GM18505 (cell line): Measurements from ENCODE around the gene DNAJB1.

ENCODE experiments used
- ATAC-seq: cut with Tn5 transposase; IDR thresholded peaks from one replicate; pipeline ENCODE4 v1.9.1; 2021; ENCODE audit not compliant: unreplicated experiment
- POLR2A ChIP-seq: IDR thresholded peaks from 4 replicates; pipeline ENCODE4 v1.6.1; 2011; ENCODE audit warnings: borderline replicate concordance; ENCODE audit not compliant: insufficient read depth, insufficient read length; ENCODE audit errors: extremely low read depth

DNAJB1 gene

GRCh38 chr19:14525729-14526128 is 7.5 kb upstream of the DNAJB1 start:
- TF ChIP-seq POLR2A: no peak
- ATAC-seq: no peak

GRCh38 chr19:14520543-14520942 is 2.3 kb upstream of the DNAJB1 start:
- TF ChIP-seq POLR2A: no peak
- ATAC-seq: no peak

- no peak for ATAC-seq
- TF ChIP-seq POLR2A: no peak
Observed at GRCh38 chr19:14519860-14520407, 1.7 kb upstream of the DNAJB1 start.

- ATAC-seq: no peak
- TF ChIP-seq POLR2A: no peak
Observed at GRCh38 chr19:14519245-14519859, 1.2 kb upstream of the DNAJB1 start.

GRCh38 chr19:14517446-14517839 is 754 bp downstream of the DNAJB1 start:
- ATAC-seq: no peak
- TF ChIP-seq POLR2A: no peak

GRCh38 chr19:14516746-14517438 is 1.3 kb downstream of the DNAJB1 start:
- no peak for ATAC-seq
- TF ChIP-seq POLR2A: no peak

GRCh38 chr19:14516048-14516534 is 2.1 kb downstream of the DNAJB1 start:
- ATAC-seq: no peak

GRCh38 chr19:14515501-14516047 is 2.6 kb downstream of the DNAJB1 start:
- ATAC-seq: no peak
- no peak for TF ChIP-seq POLR2A

More at GRCh38 chr19:14516048-14516534, 2.1 kb downstream of the DNAJB1 start:
- TF ChIP-seq POLR2A: no peak

GRCh38 chr19:14514215-14514863 is 3.9 kb downstream of the DNAJB1 start:
- no peak for TF ChIP-seq POLR2A
- no peak for ATAC-seq

- TF ChIP-seq POLR2A: no peak
- ATAC-seq: no peak
Observed at GRCh38 chr19:14512406-14512961, 5.7 kb downstream of the DNAJB1 start.

GRCh38 chr19:14511229-14511593 is 7.0 kb downstream of the DNAJB1 start:
- TF ChIP-seq POLR2A: no peak

GRCh38 chr19:14510311-14511228 is 7.6 kb downstream of the DNAJB1 start:
- ATAC-seq: no peak
- no peak for TF ChIP-seq POLR2A

More at GRCh38 chr19:14511229-14511593, 7.0 kb downstream of the DNAJB1 start:
- no peak for ATAC-seq
